HL-60 (cell line): ENCODE results near the gene CCDC6.

Experiments
- GABPA ChIP-seq: IDR thresholded peaks from 2 replicates; pipeline ENCODE4 v1.6.1; 2012; ENCODE audit warnings: low read depth
- POLR2AphosphoS5 ChIP-seq: IDR thresholded peaks from 2 replicates; pipeline ENCODE4 v1.6.1; 2012; ENCODE audit warnings: low read depth
- TF ChIP-seq, protein P1 (sequence below): IDR thresholded peaks from one replicate; pipeline ENCODE4 v1.5.1; 2011; ENCODE audit warnings: low read length, control low read depth, inconsistent platforms; ENCODE audit not compliant: insufficient read depth

- TF ChIP-seq GABPA, result no peak
- TF ChIP-seq, protein P1, sequence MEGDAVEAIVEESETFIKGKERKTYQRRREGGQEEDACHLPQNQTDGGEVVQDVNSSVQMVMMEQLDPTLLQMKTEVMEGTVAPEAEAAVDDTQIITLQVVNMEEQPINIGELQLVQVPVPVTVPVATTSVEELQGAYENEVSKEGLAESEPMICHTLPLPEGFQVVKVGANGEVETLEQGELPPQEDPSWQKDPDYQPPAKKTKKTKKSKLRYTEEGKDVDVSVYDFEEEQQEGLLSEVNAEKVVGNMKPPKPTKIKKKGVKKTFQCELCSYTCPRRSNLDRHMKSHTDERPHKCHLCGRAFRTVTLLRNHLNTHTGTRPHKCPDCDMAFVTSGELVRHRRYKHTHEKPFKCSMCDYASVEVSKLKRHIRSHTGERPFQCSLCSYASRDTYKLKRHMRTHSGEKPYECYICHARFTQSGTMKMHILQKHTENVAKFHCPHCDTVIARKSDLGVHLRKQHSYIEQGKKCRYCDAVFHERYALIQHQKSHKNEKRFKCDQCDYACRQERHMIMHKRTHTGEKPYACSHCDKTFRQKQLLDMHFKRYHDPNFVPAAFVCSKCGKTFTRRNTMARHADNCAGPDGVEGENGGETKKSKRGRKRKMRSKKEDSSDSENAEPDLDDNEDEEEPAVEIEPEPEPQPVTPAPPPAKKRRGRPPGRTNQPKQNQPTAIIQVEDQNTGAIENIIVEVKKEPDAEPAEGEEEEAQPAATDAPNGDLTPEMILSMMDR, result no peak
- TF ChIP-seq POLR2AphosphoS5, result no peak
These were observed 161.1 kb downstream of the CCDC6 start for GRCh38 chr10:59745163-59745650.
